ENCODE data around the gene PI4KA.

- TF ChIP-seq FOXM1 (IDR thresholded peaks at IDR 0.05; ENCODE audit: borderline replicate concordance, low read depth) (no peak), EP300 (IDR thresholded peaks at IDR 0.05; ENCODE audit: borderline replicate concordance) (no peak), CREB1 (IDR thresholded peaks at IDR 0.05; ENCODE audit: low read depth) (no peak), TEAD4 (IDR thresholded peaks at IDR 0.05) (no peak), REST (IDR thresholded peaks at IDR 0.05; ENCODE audit: low read depth) (no peak), MAX (IDR thresholded peaks at IDR 0.05) (no peak), TCF12 (IDR thresholded peaks at IDR 0.05; ENCODE audit: low read depth) (no peak), RAD21 (IDR thresholded peaks at IDR 0.05; ENCODE audit: low read depth) (no peak), NFIC (IDR thresholded peaks at IDR 0.05) (no peak), TAF1 (IDR thresholded peaks at IDR 0.05; ENCODE audit: low read depth) (no peak)
Observed at GRCh38 chr22:20816559-20816958, 42.1 kb downstream of the PI4KA start.
